GM12878 (cell line): Measurements from ENCODE around the gene SVIL. TPM values are rescaled to one million over a fixed set of nuclear protein-coding genes. Genes with fewer than 3 reads are reported as not detected.

Source experiments
- ATAC-seq: fragments of 200-7000 bp; cut with Tn5 transposase; 3 replicates; pipeline ENCODE4 v1.9.1; 2020; ENCODE audit warnings: mild to moderate bottlenecking, moderate library complexity
- BruUV-seq: library from RNA; stranded (reverse); fragments of 400-500 nt; replicated peaks from 2 replicates; lab custom pipeline; 2021; lab: Mats Ljungman, UMichigan
- CTCF ChIA-PET: fragments of 300-600 bp; sonication (Branson Sonifier 250); formaldehyde crosslinking; extraction: SDS; loops from one replicate; lab custom pipeline; 2021; ENCODE audit warnings: inconsistent platforms; lab: Yijun Ruan, JAX
- POLR2A ChIA-PET: fragments of 350-600 bp; formaldehyde crosslinking; extraction: SDS; loops from one replicate; lab custom pipeline; 2021; ENCODE audit warnings: inconsistent platforms; lab: Charles Lee
- RAD21 ChIA-PET: fragments of 300-600 bp; sonication (Branson Sonifier 250); formaldehyde crosslinking; loops from one replicate; lab custom pipeline; 2023; ENCODE audit warnings: antibody characterized with exemption; ENCODE audit not compliant: unreplicated experiment; lab: Charles Lee
- SMC1A ChIA-PET: fragments of 300-600 bp; sonication (Branson Sonifier 250); formaldehyde crosslinking; loops from one replicate; lab custom pipeline; 2023; ENCODE audit not compliant: unreplicated experiment, uncharacterized antibody; lab: Charles Lee
- DNase-seq: peaks from one replicate; pipeline ENCODE4 v3.0.0-alpha.2; 2011; ENCODE audit warnings: low read depth, low spot score
- FAIRE-seq: peaks from 3 replicates; lab custom pipeline; 2011; peaks lifted over from hg19 to GRCh38; lab: Jason Lieb, UNC
- H2AFZ ChIP-seq: 2 replicates; pipeline ENCODE4 v1.6.0; 2011; ENCODE audit warnings: low read depth, low read length, control low read depth; ENCODE audit not compliant: control insufficient read depth
- H3K27ac ChIP-seq: 2 replicates; pipeline ENCODE4 v1.5.1; 2011; ENCODE audit warnings: control low read depth; ENCODE audit not compliant: control insufficient read depth, insufficient read depth
- H3K27me3 ChIP-seq, 2 experiments: replicated peaks in 1 of 2; 2 replicates each; pipeline versions ENCODE4 v1.6.0 to v1.6.1; 2011; ENCODE audit warnings: low read length in 1 of 2; ENCODE audit not compliant: control insufficient read depth in 2 of 2, insufficient read depth in 2 of 2
- H3K36me3 ChIP-seq, 2 experiments: 2 replicates each; pipeline ENCODE4 v1.5.1; 2011; ENCODE audit warnings: low read length in 1 of 2; ENCODE audit not compliant: control insufficient read depth in 2 of 2, insufficient read depth in 2 of 2
- H3K4me1 ChIP-seq: 2 replicates; pipeline ENCODE4 v1.6.1; 2011; ENCODE audit warnings: mild to moderate bottlenecking, low read length, moderate library complexity, mixed read lengths; ENCODE audit not compliant: control insufficient read depth, insufficient read depth
- H3K4me2 ChIP-seq: 2 replicates; pipeline ENCODE4 v1.6.0; 2011; ENCODE audit warnings: control low read depth; ENCODE audit not compliant: control insufficient read depth, insufficient read depth
- H3K4me3 ChIP-seq: fragments of 200-600 bp; sonication (generic); 2 replicates; pipeline ENCODE4 v1.5.1; 2016
- H3K79me2 ChIP-seq: 2 replicates; pipeline ENCODE4 v1.6.0; 2011; ENCODE audit warnings: low read length; ENCODE audit not compliant: control insufficient read depth, insufficient read depth
- H3K9ac ChIP-seq: 2 replicates; pipeline ENCODE4 v1.8.0; 2011; ENCODE audit warnings: low read length, control low read depth, mixed read lengths; ENCODE audit not compliant: control insufficient read depth, insufficient read depth
- H3K9me3 ChIP-seq: replicated peaks from 3 replicates; pipeline ENCODE4 v1.5.1; 2011; ENCODE audit warnings: mild to moderate bottlenecking, low read length; ENCODE audit not compliant: control insufficient read depth, insufficient read depth
- H4K20me1 ChIP-seq: 2 replicates; pipeline ENCODE4 v1.6.0; 2011; ENCODE audit not compliant: control insufficient read depth, insufficient read depth
- BACH1 ChIP-seq: fragments of 450-650 bp; IDR thresholded peaks from 2 replicates; pipeline ENCODE4 v1.6.1; 2017; ENCODE audit warnings: mild to moderate bottlenecking, borderline replicate concordance
- BHLHE40 ChIP-seq, 2 experiments: fragments of 450-650 bp in 1 of 2; IDR thresholded peaks; 2 replicates each; pipeline ENCODE4 v1.6.1; 2011 to 2017; ENCODE audit warnings: low read depth in 2 of 2, borderline replicate concordance in 1 of 2, improper control_type of control experiment in 1 of 2, low read length in 1 of 2, mild to moderate bottlenecking in 1 of 2
- BMI1 ChIP-seq: fragments of 450-650 bp; IDR thresholded peaks from 2 replicates; pipeline ENCODE4 v1.6.1; 2016; ENCODE audit warnings: mild to moderate bottlenecking, moderate library complexity, borderline replicate concordance
- CHD2 ChIP-seq: IDR thresholded peaks from 2 replicates; pipeline ENCODE4 v1.6.1; 2011; ENCODE audit warnings: low read depth, low read length, improper control_type of control experiment, borderline replicate concordance
- GABPA ChIP-seq: IDR thresholded peaks from 2 replicates; pipeline ENCODE4 v1.6.1; 2014; ENCODE audit warnings: antibody characterized with exemption, low read depth, mild to moderate bottlenecking, inconsistent platforms
- HDAC2 ChIP-seq: fragments of 200-600 bp; sonication (generic); IDR thresholded peaks from 2 replicates; pipeline ENCODE4 v1.6.1; 2017
- NR2F1 ChIP-seq: fragments of 450-650 bp; conservative IDR thresholded peaks from 2 replicates; pipeline ENCODE4 v1.6.1; 2017; ENCODE audit warnings: mild to moderate bottlenecking
- RAD51 ChIP-seq: fragments of 450-650 bp; IDR thresholded peaks from 2 replicates; pipeline ENCODE4 v1.6.1; 2016; ENCODE audit warnings: moderate library complexity, mild to moderate bottlenecking, inconsistent platforms
- RBBP5 ChIP-seq: fragments of 200-600 bp; sonication (generic); conservative IDR thresholded peaks from 2 replicates; pipeline ENCODE4 v1.6.1; 2016
- SMC3 ChIP-seq: IDR thresholded peaks from 2 replicates; pipeline ENCODE4 v1.6.1; 2011; ENCODE audit warnings: low read length, improper control_type of control experiment, borderline replicate concordance
- STAT1 ChIP-seq: fragments of 450-650 bp; conservative IDR thresholded peaks from 2 replicates; pipeline ENCODE4 v1.6.1; 2014; ENCODE audit warnings: antibody characterized with exemption, mild to moderate bottlenecking
- TCF7 ChIP-seq: IDR thresholded peaks from 2 replicates; pipeline ENCODE4 v1.6.1; 2014; ENCODE audit warnings: antibody characterized with exemption, borderline replicate concordance
- WRNIP1 ChIP-seq: IDR thresholded peaks from 2 replicates; pipeline ENCODE4 v1.6.1; 2011; ENCODE audit warnings: low read depth, low read length, improper control_type of control experiment, borderline replicate concordance
- WGBS: methylation state at CpG from one replicate; pipeline ENCODE4 v1.1.6; 2016; ENCODE audit warnings: low lambda C conversion rate; ENCODE audit not compliant: insufficient replicate concordance, insufficient coverage; ENCODE audit errors: missing lambda C conversion rate; 5-methylcytosine and 5-hydroxymethylcytosine counted together
- in situ Hi-C: fragments of 300-500 bp; cut with MboI; formaldehyde crosslinking; loops from 9 replicates; pipeline ENCODE4 v1.14.3; 2018; ENCODE audit warnings: mixed read lengths
- intact Hi-C: fragments of 100-400 bp; cut with micrococcal nuclease; formaldehyde crosslinking; loops from one replicate; pipeline ENCODE4 v1.14.2; 2022; ENCODE audit not compliant: unreplicated experiment
- polyA plus RNA-seq, 11 experiments: library from polyadenylated mRNA; depleted of rRNA in 4 of 11; unstranded in 6 of 11; stranded (reverse) in 5 of 11; fragments of >200 nt; fragmentation: Nextera tagmentation in 4 of 11; fragmentation: Illumina TruSeq in 1 of 11; extraction: Ambion mirVana in 4 of 11; extraction: Trizol in 1 of 11; gene quantifications; 1 replicate in 1 of 11; 2 replicates in 10 of 11; pipeline versions ENCODE4 v1.2.1 to v1.2.3, GENCODE V29; 2011 to 2016; ENCODE audit warnings: inconsistent platforms in 2 of 11, missing spikeins in 2 of 11, low read depth in 1 of 11
- total RNA-seq, 4 experiments: library from RNA; depleted of rRNA in 3 of 4; stranded (reverse); fragments of >200 nt in 3 of 4; fragmentation: Illumina TruSeq in 1 of 4; extraction: Trizol in 1 of 4; gene quantifications; 2 replicates each; pipeline versions ENCODE4 v1.2.1 to v1.2.3, GENCODE V29; 2013 to 2021
- TF ChIP-seq, protein P1 (sequence below): fragments of 450-650 bp; IDR thresholded peaks from 2 replicates; pipeline ENCODE4 v1.6.1; 2014; ENCODE audit warnings: mild to moderate bottlenecking
- TF ChIP-seq, protein P2 (sequence below): IDR thresholded peaks from 2 replicates; pipeline ENCODE4 v1.6.1; 2011; ENCODE audit warnings: borderline replicate concordance, low read depth, mild to moderate bottlenecking, moderate library complexity, mixed read lengths, low read length; ENCODE audit not compliant: insufficient read depth; ENCODE audit errors: extremely low read length
- TF ChIP-seq, protein P3 (sequence below): IDR thresholded peaks from 2 replicates; pipeline ENCODE4 v1.6.1; 2011; ENCODE audit warnings: low read depth, mild to moderate bottlenecking, low read length, moderate library complexity, borderline replicate concordance; ENCODE audit errors: extremely low read depth
- TF ChIP-seq, protein P4 (sequence below): fragments of 150-350 bp; IDR thresholded peaks from 2 replicates; pipeline ENCODE4 v1.6.1; 2016; ENCODE audit warnings: low read depth, low read length

SVIL gene
- total and polyA plus RNA-seq, 10 of the 15 experiments (the other 5 are each of a cell fraction or from before 2014, with no cell fraction given): 0.22 to 1.9 (median 0.87) TPM

DNA sequence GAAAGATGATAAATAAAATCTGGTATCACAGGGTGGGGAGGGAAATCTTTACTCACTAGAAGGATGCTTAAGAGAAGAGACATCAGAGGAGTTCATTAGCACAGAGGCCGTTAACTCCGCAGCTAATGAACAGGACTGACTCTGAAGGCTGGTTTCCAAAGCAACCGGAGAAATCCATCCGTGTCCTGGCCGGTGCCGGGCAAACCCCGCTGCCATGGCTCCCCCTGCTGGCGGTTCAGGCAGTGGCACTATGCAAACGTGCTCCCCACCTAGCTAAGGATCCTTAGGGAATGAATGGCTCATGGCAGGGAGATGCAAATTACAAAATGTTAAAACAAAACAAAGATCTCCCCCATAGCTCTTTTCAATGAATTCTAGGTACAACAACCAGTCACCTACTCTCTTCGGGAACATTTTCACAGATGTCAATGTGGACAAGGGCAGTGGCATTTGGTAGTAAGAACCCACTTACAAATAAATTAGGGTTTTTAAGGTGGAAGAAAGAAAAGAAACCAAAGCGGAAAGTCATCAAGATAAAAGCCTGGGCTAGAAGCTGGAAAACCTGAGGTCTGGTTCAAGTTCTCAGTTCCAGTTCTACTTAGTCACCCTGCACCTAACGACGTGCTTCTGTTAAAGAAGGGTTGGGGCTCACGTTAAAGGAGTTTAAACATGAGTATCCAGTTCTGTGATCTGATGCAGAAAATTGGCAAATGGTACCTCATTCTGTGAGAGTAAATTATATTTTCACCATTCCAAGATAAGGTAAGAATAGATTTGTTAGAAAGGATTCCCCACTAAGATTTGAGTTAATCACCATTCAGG is 138.2 kb downstream of the SVIL start:
- FAIRE-seq (peak; percentile 95), ATAC-seq (peak; percentile 98), DNase-seq (no peak)
- ChIA-PET SMC1A (interaction anchor here (0.8 to 2.6 kb wide), 9 partner anchors 8 to 110 kb away, joined by 3 to 8 read pairs (median 3); no protein-coding TSS in a partner anchor), POLR2A (no interaction called here), RAD21 (interaction anchor here (1.1 to 2.0 kb wide), 5 partner anchors 9 to 110 kb away, joined by 3 to 7 read pairs (median 5); no protein-coding TSS in a partner anchor), CTCF (interaction anchor here (0.6 to 3.3 kb wide), 27 partner anchors 9 to 237 kb away, joined by 3 to 32 read pairs (median 4); no protein-coding TSS in a partner anchor)
- no peaks in the 10 kb centered on the region for H4K20me1 ChIP-seq
- WGBS: 21% methylated on average over 14 of the region's 14 CpGs
- no peaks in the 10 kb centered on the region; a peak in 1 of 4 replicates for H3K27me3 ChIP-seq
- H3K27ac ChIP-seq: no peak overlapping the region
- H3K9ac ChIP-seq: no peak overlapping the region
- no TSS peak for BruUV-seq
- H3K9me3 ChIP-seq: no peaks in the 10 kb centered on the region
- H2AFZ ChIP-seq: no peak overlapping the region
- H3K4me1 ChIP-seq: no peaks in the 10 kb centered on the region
- intact Hi-C loops: loop anchor here (2.0 to 5.0 kb wide), 2 partner anchors 52 to 109 kb away; no protein-coding TSS in a partner anchor
- no peak overlapping the region for H3K4me2 ChIP-seq
- H3K4me3 ChIP-seq: no peak overlapping the region
- H3K79me2 ChIP-seq: no peaks in the 10 kb centered on the region
- no peaks in the 10 kb centered on the region for H3K36me3 ChIP-seq
- in situ Hi-C loops: no loop called here
- TF ChIP-seq, protein P1, sequence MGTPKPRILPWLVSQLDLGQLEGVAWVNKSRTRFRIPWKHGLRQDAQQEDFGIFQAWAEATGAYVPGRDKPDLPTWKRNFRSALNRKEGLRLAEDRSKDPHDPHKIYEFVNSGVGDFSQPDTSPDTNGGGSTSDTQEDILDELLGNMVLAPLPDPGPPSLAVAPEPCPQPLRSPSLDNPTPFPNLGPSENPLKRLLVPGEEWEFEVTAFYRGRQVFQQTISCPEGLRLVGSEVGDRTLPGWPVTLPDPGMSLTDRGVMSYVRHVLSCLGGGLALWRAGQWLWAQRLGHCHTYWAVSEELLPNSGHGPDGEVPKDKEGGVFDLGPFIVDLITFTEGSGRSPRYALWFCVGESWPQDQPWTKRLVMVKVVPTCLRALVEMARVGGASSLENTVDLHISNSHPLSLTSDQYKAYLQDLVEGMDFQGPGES: no peak
- TF ChIP-seq, protein P2, sequence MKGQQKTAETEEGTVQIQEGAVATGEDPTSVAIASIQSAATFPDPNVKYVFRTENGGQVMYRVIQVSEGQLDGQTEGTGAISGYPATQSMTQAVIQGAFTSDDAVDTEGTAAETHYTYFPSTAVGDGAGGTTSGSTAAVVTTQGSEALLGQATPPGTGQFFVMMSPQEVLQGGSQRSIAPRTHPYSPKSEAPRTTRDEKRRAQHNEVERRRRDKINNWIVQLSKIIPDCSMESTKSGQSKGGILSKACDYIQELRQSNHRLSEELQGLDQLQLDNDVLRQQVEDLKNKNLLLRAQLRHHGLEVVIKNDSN: no peak
- TF ChIP-seq, protein P3, sequence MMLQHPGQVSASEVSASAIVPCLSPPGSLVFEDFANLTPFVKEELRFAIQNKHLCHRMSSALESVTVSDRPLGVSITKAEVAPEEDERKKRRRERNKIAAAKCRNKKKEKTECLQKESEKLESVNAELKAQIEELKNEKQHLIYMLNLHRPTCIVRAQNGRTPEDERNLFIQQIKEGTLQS: no peak
- TF ChIP-seq RAD51 (no peak), NR2F1 (no peak), BMI1 (no peak), RBBP5 (no peak), STAT1 (no peak), BACH1 (no peak), CHD2 (no peak), GABPA (no peak), TCF7 (no peak), BHLHE40 (IDR thresholded peaks at IDR 0.05; ENCODE audit: borderline replicate concordance in 1 of 2, low read depth in 2 of 2, low read length in 1 of 2) (peak in 1 of 2 experiments; percentile 20; a peak in 1 of 4 replicates), SMC3 (peak; percentile 56; the same call in 1 of the 2 replicates), HDAC2 (no peak), WRNIP1 (no peak)
- TF ChIP-seq, protein P4, sequence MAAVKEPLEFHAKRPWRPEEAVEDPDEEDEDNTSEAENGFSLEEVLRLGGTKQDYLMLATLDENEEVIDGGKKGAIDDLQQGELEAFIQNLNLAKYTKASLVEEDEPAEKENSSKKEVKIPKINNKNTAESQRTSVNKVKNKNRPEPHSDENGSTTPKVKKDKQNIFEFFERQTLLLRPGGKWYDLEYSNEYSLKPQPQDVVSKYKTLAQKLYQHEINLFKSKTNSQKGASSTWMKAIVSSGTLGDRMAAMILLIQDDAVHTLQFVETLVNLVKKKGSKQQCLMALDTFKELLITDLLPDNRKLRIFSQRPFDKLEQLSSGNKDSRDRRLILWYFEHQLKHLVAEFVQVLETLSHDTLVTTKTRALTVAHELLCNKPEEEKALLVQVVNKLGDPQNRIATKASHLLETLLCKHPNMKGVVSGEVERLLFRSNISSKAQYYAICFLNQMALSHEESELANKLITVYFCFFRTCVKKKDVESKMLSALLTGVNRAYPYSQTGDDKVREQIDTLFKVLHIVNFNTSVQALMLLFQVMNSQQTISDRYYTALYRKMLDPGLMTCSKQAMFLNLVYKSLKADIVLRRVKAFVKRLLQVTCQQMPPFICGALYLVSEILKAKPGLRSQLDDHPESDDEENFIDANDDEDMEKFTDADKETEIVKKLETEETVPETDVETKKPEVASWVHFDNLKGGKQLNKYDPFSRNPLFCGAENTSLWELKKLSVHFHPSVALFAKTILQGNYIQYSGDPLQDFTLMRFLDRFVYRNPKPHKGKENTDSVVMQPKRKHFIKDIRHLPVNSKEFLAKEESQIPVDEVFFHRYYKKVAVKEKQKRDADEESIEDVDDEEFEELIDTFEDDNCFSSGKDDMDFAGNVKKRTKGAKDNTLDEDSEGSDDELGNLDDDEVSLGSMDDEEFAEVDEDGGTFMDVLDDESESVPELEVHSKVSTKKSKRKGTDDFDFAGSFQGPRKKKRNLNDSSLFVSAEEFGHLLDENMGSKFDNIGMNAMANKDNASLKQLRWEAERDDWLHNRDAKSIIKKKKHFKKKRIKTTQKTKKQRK: no peak
